ENCODE results near the gene BDH1.

DNA sequence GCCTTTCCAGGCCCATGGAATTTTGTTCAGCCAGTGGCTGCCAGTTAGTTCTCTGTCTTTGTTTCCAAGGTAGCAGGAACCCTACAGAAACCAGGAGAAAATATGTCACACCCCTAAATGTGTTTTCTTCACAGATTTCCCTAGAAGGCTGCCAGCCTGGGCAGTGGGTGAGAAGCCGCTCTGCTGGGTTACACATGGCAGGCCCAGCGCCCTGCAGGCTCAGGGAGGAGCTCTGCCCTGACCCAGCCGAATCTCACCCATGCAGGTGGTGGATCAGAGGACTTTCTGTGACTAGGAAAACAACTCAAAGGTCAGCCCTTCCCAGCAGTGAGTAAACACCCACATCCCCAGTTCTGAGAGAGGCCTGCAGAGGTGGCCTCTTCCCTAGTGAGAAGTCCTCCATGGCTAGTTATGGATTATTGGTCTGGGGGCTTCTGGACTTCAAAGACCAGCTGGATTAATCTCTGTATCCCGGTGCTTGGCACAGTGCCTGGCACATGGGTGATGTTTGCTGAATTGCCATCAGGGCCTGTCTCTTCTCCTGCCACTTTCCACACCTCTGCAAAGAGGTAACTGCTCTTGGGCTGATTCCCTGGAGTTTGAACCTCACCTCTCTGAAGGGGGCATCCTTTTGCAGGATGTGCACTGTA, 34.7 kb upstream of the BDH1 start:
- TF ChIP-seq POLR2AphosphoS5 (IDR thresholded peaks at IDR 0.05; ENCODE audit: borderline replicate concordance, low read depth, low read length) (no peak), EZH2 (IDR thresholded peaks at IDR 0.05) (no peak), FOXP2 (optimal IDR thresholded peaks at IDR 0.05; ENCODE audit: control extremely low read depth, extremely low read length, insufficient read depth) (no peak)
